Left lung (tissue), 10 donors: ENCODE results near the gene APOBEC3A. TPM values are rescaled to one million over a fixed set of nuclear protein-coding genes. Genes with fewer than 3 reads are reported as not detected.
"Not testable (repeated sequence)": the region's sequence is repeated elsewhere in the genome, so short reads cannot be mapped to it uniquely, and the experiment has no call there.

ENCODE experiments used
- ATAC-seq: fragments of 200-7000 bp; cut with Tn5 transposase; one replicate; pipeline ENCODE4 v1.9.1; 2020; ENCODE audit warnings: moderate library complexity
- DNase-seq, 4 donors: peaks; one replicate each; pipeline ENCODE4 v3.0.0-alpha.2; 2013 to 2020
- H3K27ac ChIP-seq, 2 donors: fragments of 200-600 bp; sonication (generic) in 1 of 2; one replicate each; pipeline versions ENCODE4 v1.5.0 to v1.8.0; 2020 to 2021
- H3K27me3 ChIP-seq, 2 donors: fragments of 200-600 bp; sonication (generic) in 1 of 2; one replicate each; pipeline versions ENCODE4 v1.5.0 to v1.8.0; 2020 to 2021
- H3K36me3 ChIP-seq, 2 donors: fragments of 200-600 bp; sonication (generic) in 1 of 2; one replicate each; pipeline versions ENCODE4 v1.5.0 to v1.8.0; 2020 to 2021
- H3K4me1 ChIP-seq, 2 donors: fragments of 200-600 bp; one replicate each; pipeline ENCODE4 v1.8.0; 2021
- H3K4me3 ChIP-seq, 2 donors: fragments of 200-600 bp; sonication (generic) in 1 of 2; one replicate each; pipeline versions ENCODE4 v1.5.0 to v1.8.0; 2020 to 2021; ENCODE audit warnings: mild to moderate bottlenecking in 1 of 2
- H3K9me3 ChIP-seq, 2 donors: fragments of 200-600 bp; sonication (generic) in 1 of 2; one replicate each; pipeline versions ENCODE4 v1.5.0 to v1.8.0; 2020 to 2021
- CTCF ChIP-seq, 2 donors: fragments of 200-600 bp; sonication (generic) in 1 of 2; IDR thresholded peaks; one replicate each; pipeline versions ENCODE4 v1.5.0 to v1.8.0; 2021; ENCODE audit warnings: antibody characterized with exemption in 2 of 2
- intact Hi-C, 2 donors: fragments of 100-400 bp; cut with DNase I; formaldehyde crosslinking; loops; one replicate each; pipeline versions ENCODE4 v1.11.2 to v1.14.2; 2022
- polyA plus RNA-seq, 6 donors: library from polyadenylated mRNA; unstranded; fragments of 120-200 nt; gene quantifications; one replicate each; pipeline ENCODE4 v1.2.1, GENCODE V29; 2013; ENCODE audit not compliant: insufficient read length in 6 of 6
- total RNA-seq, 2 donors: library from RNA; stranded (reverse); fragmentation: NEBNext Ultra II Directional; extraction: Animal tissue kit (Norgen Biotek cat#: 25700); gene quantifications; one replicate each; pipeline ENCODE4 v1.2.1, GENCODE V29; 2021
- donor health status: DM: no; HTN: yes; CAD: no.
- donor health status: DM: no; HTN: no; CAD: no.

The APOBEC3A gene
- total and polyA plus RNA-seq, 8 donors: 0.38 to 25.5 (median 0.52) TPM; not detected in 3

GRCh38 chr22:38941488-38941987 is 15.9 kb upstream of the APOBEC3A start:
- peak in 2 of 4 donors; percentile 75 to 80 for DNase-seq
- peak overlapping the region in 1 of 2 donors; percentile 7 for H3K4me3 ChIP-seq
- intact Hi-C loops: no loop called here

DNA sequence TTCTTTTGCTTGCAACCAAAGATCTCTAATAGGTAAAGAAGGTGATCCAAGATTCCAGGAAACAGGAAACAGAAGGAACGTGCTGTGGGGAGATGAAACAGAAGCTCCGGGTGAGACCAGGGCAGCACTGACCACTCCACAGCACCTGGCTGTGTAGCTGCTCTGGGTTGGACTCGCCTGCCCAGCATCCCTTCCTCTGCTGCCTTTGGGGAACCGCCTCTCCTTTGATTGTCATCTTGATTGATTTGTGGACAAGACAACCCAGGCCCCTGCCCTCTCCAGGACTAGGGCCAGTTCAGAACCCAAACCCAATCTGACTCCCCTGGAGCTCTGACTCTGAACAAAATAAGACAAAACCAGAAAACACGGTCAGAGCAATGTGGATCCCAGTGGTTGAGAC is 14.7 kb upstream of the APOBEC3A start:
- ATAC-seq: no peak
- no peak for TF ChIP-seq CTCF (IDR thresholded peaks at IDR 0.05)
- intact Hi-C loops: no loop called here

More at GRCh38 chr22:38941488-38941987, 15.9 kb upstream of the APOBEC3A start:
- TF ChIP-seq CTCF (IDR thresholded peaks at IDR 0.05): no peak
- peak overlapping the region; percentile 8 to 87 for H3K27ac ChIP-seq
- ATAC-seq: peak; percentile 79
- H3K36me3 ChIP-seq: no peaks in the 10 kb centered on the region
- peaks cover 0 to 6% of the 10 kb centered on the region in 2 donors for H3K27me3 ChIP-seq
- peaks cover 0 to 43% of the 10 kb centered on the region in 2 donors for H3K4me1 ChIP-seq
- no peaks in the 10 kb centered on the region for H3K9me3 ChIP-seq

GRCh38 chr22:38943201-38943600 is 14.2 kb upstream of the APOBEC3A start:
- ATAC-seq (no peak), DNase-seq (peak in 1 of 4 donors; percentile 22)
- Histone ChIP-seq H3K27ac (peak overlapping the region in 1 of 2 donors; percentile 87), H3K36me3 (no peaks in the 10 kb centered on the region), H3K9me3 (no peaks in the 10 kb centered on the region), H3K27me3 (peaks cover 0 to 6% of the 10 kb centered on the region in 2 donors), H3K4me3 (no peak overlapping the region), H3K4me1 (peaks cover 0 to 43% of the 10 kb centered on the region in 2 donors)
- intact Hi-C loops: no loop called here
- TF ChIP-seq CTCF (IDR thresholded peaks at IDR 0.05): no peak

More for the DNA sequence above, 14.7 kb upstream of the APOBEC3A start:
- peak overlapping the region in 1 of 2 donors; percentile 87 for H3K27ac ChIP-seq
- H3K4me3 ChIP-seq: no peak overlapping the region
- H3K27me3 ChIP-seq: peaks cover 0 to 6% of the 10 kb centered on the region in 2 donors
- no peaks in the 10 kb centered on the region for H3K36me3 ChIP-seq
- no peaks in the 10 kb centered on the region for H3K9me3 ChIP-seq
- peak in 1 of 4 donors; percentile 10 for DNase-seq
- H3K4me1 ChIP-seq: peaks cover 0 to 43% of the 10 kb centered on the region in 2 donors

- no peaks in the 10 kb centered on the region for H3K9me3 ChIP-seq
- H3K4me3 ChIP-seq: no peak overlapping the region
- H3K36me3 ChIP-seq: no peaks in the 10 kb centered on the region
- DNase-seq (no peak), ATAC-seq (no peak)
- intact Hi-C loops: no loop called here
- peaks cover 0 to 6% of the 10 kb centered on the region in 2 donors for H3K27me3 ChIP-seq
- H3K4me1 ChIP-seq: peaks cover 0 to 43% of the 10 kb centered on the region in 2 donors
- no peak for TF ChIP-seq CTCF (IDR thresholded peaks at IDR 0.05)
- peak overlapping the region in 1 of 2 donors; percentile 87 for H3K27ac ChIP-seq
Observed at GRCh38 chr22:38943882-38944281, 13.5 kb upstream of the APOBEC3A start.

DNA sequence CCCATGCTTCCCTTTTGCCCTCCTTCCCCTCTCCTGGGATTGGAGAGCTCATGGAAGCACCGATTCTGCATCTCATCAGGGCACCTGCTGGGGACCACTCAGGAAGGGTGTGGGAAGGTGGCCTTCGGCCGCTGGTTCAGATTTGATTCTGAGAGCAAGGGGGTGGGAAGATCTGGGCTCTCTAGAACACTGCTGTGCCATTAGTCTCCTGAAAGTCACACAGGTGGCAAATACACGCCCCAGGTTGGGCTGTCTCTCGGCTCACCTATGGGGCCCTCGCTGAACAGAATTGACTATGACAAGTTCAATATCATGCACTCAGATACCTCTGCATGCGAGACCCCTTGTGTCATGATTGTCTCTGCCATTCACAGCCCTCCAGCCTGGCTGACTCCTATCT is 12.8 kb upstream of the APOBEC3A start:
- no peaks in the 10 kb centered on the region for H3K9me3 ChIP-seq
- H3K4me3 ChIP-seq: no peak overlapping the region
- ATAC-seq (no peak), DNase-seq (peak in 2 of 4 donors; percentile 18 to 27)
- no peaks in the 10 kb centered on the region for H3K36me3 ChIP-seq
- no peak for TF ChIP-seq CTCF (IDR thresholded peaks at IDR 0.05)
- intact Hi-C loops: no loop called here
- peak overlapping the region in 1 of 2 donors; percentile 87 for H3K27ac ChIP-seq
- peaks cover 0 to 6% of the 10 kb centered on the region in 2 donors for H3K27me3 ChIP-seq
- peaks cover 0 to 43% of the 10 kb centered on the region in 2 donors for H3K4me1 ChIP-seq

- H3K36me3 ChIP-seq, ATAC-seq, H3K27me3 ChIP-seq, H3K9me3 ChIP-seq, intact Hi-C loops, H3K4me3 ChIP-seq: not testable (repeated sequence)
- Histone ChIP-seq H3K27ac (peak overlapping the region in 1 of 2 donors; percentile 35), H3K4me1 (peaks cover 0 to 41% of the 10 kb centered on the region in 2 donors)
- peak in 1 of 4 donors; percentile 17 for DNase-seq
Observed at GRCh38 chr22:38945706-38946338, 11.6 kb upstream of the APOBEC3A start.
